Neuronal stem cell (in vitro differentiated cells): ENCODE results near the gene AGK.

Experiments
- DNase-seq: peaks from one replicate; pipeline ENCODE4 v3.0.0-alpha.2; 2013; ENCODE audit warnings: low spot score
- H2AFZ ChIP-seq: one replicate; pipeline ENCODE4 v1.6.1; 2013; ENCODE audit warnings: mild to moderate bottlenecking, low read length, inconsistent platforms
- H2AK5ac ChIP-seq: 2 replicates; pipeline ENCODE4 v1.6.1; 2013; ENCODE audit warnings: low read depth, mild to moderate bottlenecking, inconsistent platforms, low read length, moderate library complexity, mixed read lengths
- H2BK120ac ChIP-seq: 2 replicates; pipeline ENCODE4 v1.6.1; 2013; ENCODE audit warnings: low read depth, mild to moderate bottlenecking, inconsistent platforms, low read length, moderate library complexity, mixed read lengths
- H2BK12ac ChIP-seq: one replicate; pipeline ENCODE4 v1.6.1; 2013; ENCODE audit warnings: low read length, inconsistent platforms
- H2BK15ac ChIP-seq: 2 replicates; pipeline ENCODE4 v1.6.1; 2013; ENCODE audit warnings: mild to moderate bottlenecking, low read length, inconsistent platforms, mixed read lengths
- H2BK5ac ChIP-seq: one replicate; pipeline ENCODE4 v1.6.1; 2013; ENCODE audit warnings: inconsistent platforms, mild to moderate bottlenecking, low read length, moderate library complexity
- H3K14ac ChIP-seq: one replicate; pipeline ENCODE4 v1.6.1; 2013; ENCODE audit warnings: low read length, inconsistent platforms
- H3K18ac ChIP-seq: 2 replicates; pipeline ENCODE4 v1.6.1; 2013; ENCODE audit warnings: low read length, inconsistent platforms
- H3K23ac ChIP-seq: 2 replicates; pipeline ENCODE4 v1.6.1; 2013; ENCODE audit warnings: low read depth, mild to moderate bottlenecking, mixed read lengths, low read length, inconsistent platforms; ENCODE audit not compliant: poor library complexity
- H3K27ac ChIP-seq: replicated peaks from 3 replicates; pipeline ENCODE4 v1.5.1; 2013; ENCODE audit warnings: low read length, inconsistent platforms
- H3K27me3 ChIP-seq, 3 experiments: 2 replicates each; pipeline ENCODE4 v1.6.1; 2013; ENCODE audit warnings: low read length in 3 of 3, mild to moderate bottlenecking in 2 of 3, inconsistent platforms in 1 of 3, low read depth in 1 of 3, mixed read lengths in 1 of 3, moderate library complexity in 1 of 3; ENCODE audit not compliant: control insufficient read depth in 3 of 3, insufficient read depth in 3 of 3
- H3K36me3 ChIP-seq, 2 donors: replicated peaks in 1 of 2; 2 replicates each; pipeline ENCODE4 v1.6.1; 2013; ENCODE audit warnings: low read length in 2 of 2; ENCODE audit not compliant: control insufficient read depth in 2 of 2, insufficient read depth in 2 of 2
- H3K4ac ChIP-seq: 2 replicates; pipeline ENCODE4 v1.6.1; 2013; ENCODE audit warnings: inconsistent platforms, mild to moderate bottlenecking, low read length, moderate library complexity
- H3K4me1 ChIP-seq, 2 donors: 1 replicate in 1 of 2; 2 replicates in 1 of 2; pipeline ENCODE4 v1.6.1; 2013; ENCODE audit warnings: low read length in 2 of 2, low read depth in 1 of 2; ENCODE audit not compliant: control insufficient read depth in 2 of 2, insufficient read depth in 1 of 2
- H3K4me2 ChIP-seq: one replicate; pipeline ENCODE4 v1.6.1; 2013; ENCODE audit warnings: mild to moderate bottlenecking, low read length, inconsistent platforms; ENCODE audit not compliant: insufficient read depth, poor library complexity, severe bottlenecking
- H3K4me3 ChIP-seq, 2 donors: 2 replicates each; pipeline ENCODE4 v1.5.1; 2013; ENCODE audit warnings: low read length in 2 of 2, mild to moderate bottlenecking in 2 of 2, inconsistent platforms in 1 of 2, moderate library complexity in 1 of 2
- H3K79me1 ChIP-seq: one replicate; pipeline ENCODE4 v1.6.1; 2013; ENCODE audit warnings: low read depth, mild to moderate bottlenecking, inconsistent platforms, low read length, moderate library complexity
- H3K9ac ChIP-seq: one replicate; pipeline ENCODE4 v1.6.1; 2013; ENCODE audit warnings: mild to moderate bottlenecking, low read depth, low read length, inconsistent platforms; ENCODE audit not compliant: poor library complexity
- H3K9me3 ChIP-seq, 2 donors: replicated peaks in 1 of 2; 2 replicates each; pipeline versions ENCODE3 to v1.6.1; 2013; ENCODE audit warnings: low read length in 2 of 2, mild to moderate bottlenecking in 2 of 2, inconsistent platforms in 1 of 2, low read depth in 1 of 2, mixed read lengths in 1 of 2, moderate library complexity in 1 of 2; ENCODE audit not compliant: control insufficient read depth in 2 of 2, insufficient read depth in 1 of 2
- H4K8ac ChIP-seq: one replicate; pipeline ENCODE4 v1.6.1; 2013; ENCODE audit warnings: low read depth, mild to moderate bottlenecking, inconsistent platforms, low read length, moderate library complexity
- H4K91ac ChIP-seq: one replicate; pipeline ENCODE4 v1.6.1; 2013; ENCODE audit warnings: low read length, low read depth, mild to moderate bottlenecking, inconsistent platforms; ENCODE audit not compliant: poor library complexity
- WGBS, 2 donors: extraction: QIAGEN DNeasy Blood & Tissue Kit; methylation state at CpG; one replicate each; pipeline ENCODE4 v1.1.7; 2013; ENCODE audit warnings: missing lambda C conversion rate in 2 of 2, mixed read lengths in 1 of 2; ENCODE audit not compliant: insufficient read length in 2 of 2, insufficient replicate concordance in 1 of 2; ENCODE audit errors: extremely low coverage in 2 of 2; 5-methylcytosine and 5-hydroxymethylcytosine counted together

Gene AGK

DNA sequence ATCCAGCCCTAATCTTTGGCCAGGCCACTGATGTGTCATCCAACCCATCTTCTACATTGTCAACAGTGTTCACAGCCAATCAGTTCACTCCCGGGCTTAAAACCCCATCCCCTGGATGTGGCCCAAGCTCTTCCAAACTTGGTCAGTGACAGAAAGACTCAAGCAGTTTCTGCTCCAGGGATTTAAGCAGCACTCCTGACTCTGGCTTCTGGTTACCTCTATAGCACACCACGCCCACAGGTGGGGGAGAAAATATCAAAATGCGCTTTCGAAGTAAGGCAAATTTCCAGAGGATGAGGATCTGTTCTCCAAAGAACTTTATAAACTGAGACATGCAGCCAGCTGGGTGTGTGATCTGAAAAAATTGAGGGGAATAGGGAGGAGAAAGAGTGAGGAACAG, 114.9 kb downstream of the AGK start:
- no peak overlapping the region for H3K4me2 ChIP-seq
- no peak overlapping the region for H3K14ac ChIP-seq
- no CpG with 5 or more reads among the region's 4 CpGs for WGBS, 2 donors
- no peak overlapping the region for H3K27ac ChIP-seq
- H2BK120ac ChIP-seq, result no peak overlapping the region
- no peak overlapping the region for H4K8ac ChIP-seq
- H3K4me3 ChIP-seq, result no peak overlapping the region
- H3K79me1 ChIP-seq, result no peaks in the 10 kb centered on the region
- no peak overlapping the region for H3K23ac ChIP-seq
- no peak overlapping the region for H3K9ac ChIP-seq
- no peak overlapping the region for H2BK5ac ChIP-seq
- H3K18ac ChIP-seq, result no peak overlapping the region
- H3K4me1 ChIP-seq, result no peaks in the 10 kb centered on the region
- no peak overlapping the region for H4K91ac ChIP-seq
- no peak overlapping the region for H2AK5ac ChIP-seq
- no peak overlapping the region for H2AFZ ChIP-seq
- no peak overlapping the region for H3K4ac ChIP-seq
- no peak overlapping the region for H2BK12ac ChIP-seq
- H3K9me3 ChIP-seq, result no peaks in the 10 kb centered on the region
- no peaks in the 10 kb centered on the region for H3K27me3 ChIP-seq
- no peak overlapping the region for H2BK15ac ChIP-seq
- H3K36me3 ChIP-seq, result peaks cover 13 to 70% of the 10 kb centered on the region in 2 donors
- no peak for DNase-seq

DNA sequence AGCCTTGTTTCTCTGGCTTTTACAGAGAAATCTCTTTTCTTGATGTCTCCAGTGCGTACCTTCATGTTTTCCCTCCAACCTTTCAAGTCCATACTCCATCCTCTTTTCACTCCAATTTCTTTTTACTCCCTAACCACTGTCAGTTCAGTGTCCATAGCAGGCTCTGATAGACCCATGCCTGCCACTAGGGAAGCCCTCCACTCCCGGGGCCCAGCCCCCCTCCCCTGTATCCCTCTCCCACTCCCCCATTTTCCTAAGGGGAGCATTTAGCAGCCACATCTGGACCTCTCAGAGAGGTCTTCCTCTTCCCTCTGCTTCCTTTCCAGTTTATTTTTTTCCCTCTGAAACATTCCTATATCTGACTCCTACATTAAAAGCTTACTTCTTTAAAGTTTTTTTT, 117.6 kb downstream of the AGK start:
- H4K8ac ChIP-seq, result no peak overlapping the region
- peaks cover 0 to 2% of the 10 kb centered on the region in 2 donors for H3K4me1 ChIP-seq
- H3K36me3 ChIP-seq, result peaks cover 8 to 66% of the 10 kb centered on the region in 2 donors
- no peak overlapping the region for H2BK120ac ChIP-seq
- no peak overlapping the region for H3K27ac ChIP-seq
- H3K23ac ChIP-seq, result no peak overlapping the region
- no peak overlapping the region for H2BK12ac ChIP-seq
- peaks cover 2 to 10% of the 10 kb centered on the region in 2 donors for H3K9me3 ChIP-seq
- no peak overlapping the region for H3K9ac ChIP-seq
- no peak overlapping the region for H4K91ac ChIP-seq
- no peak overlapping the region for H3K4ac ChIP-seq
- DNase-seq, result no peak
- no peak overlapping the region for H2AK5ac ChIP-seq
- H3K18ac ChIP-seq, result no peak overlapping the region
- H3K4me2 ChIP-seq, result no peak overlapping the region
- no CpG with 5 or more reads among the region's 2 CpGs for WGBS, 2 donors
- no peak overlapping the region for H2AFZ ChIP-seq
- no peak overlapping the region for H2BK15ac ChIP-seq
- no peak overlapping the region for H3K14ac ChIP-seq
- no peaks in the 10 kb centered on the region for H3K79me1 ChIP-seq
- H3K27me3 ChIP-seq, result no peaks in the 10 kb centered on the region
- no peak overlapping the region for H2BK5ac ChIP-seq
- H3K4me3 ChIP-seq, result no peak overlapping the region

DNA sequence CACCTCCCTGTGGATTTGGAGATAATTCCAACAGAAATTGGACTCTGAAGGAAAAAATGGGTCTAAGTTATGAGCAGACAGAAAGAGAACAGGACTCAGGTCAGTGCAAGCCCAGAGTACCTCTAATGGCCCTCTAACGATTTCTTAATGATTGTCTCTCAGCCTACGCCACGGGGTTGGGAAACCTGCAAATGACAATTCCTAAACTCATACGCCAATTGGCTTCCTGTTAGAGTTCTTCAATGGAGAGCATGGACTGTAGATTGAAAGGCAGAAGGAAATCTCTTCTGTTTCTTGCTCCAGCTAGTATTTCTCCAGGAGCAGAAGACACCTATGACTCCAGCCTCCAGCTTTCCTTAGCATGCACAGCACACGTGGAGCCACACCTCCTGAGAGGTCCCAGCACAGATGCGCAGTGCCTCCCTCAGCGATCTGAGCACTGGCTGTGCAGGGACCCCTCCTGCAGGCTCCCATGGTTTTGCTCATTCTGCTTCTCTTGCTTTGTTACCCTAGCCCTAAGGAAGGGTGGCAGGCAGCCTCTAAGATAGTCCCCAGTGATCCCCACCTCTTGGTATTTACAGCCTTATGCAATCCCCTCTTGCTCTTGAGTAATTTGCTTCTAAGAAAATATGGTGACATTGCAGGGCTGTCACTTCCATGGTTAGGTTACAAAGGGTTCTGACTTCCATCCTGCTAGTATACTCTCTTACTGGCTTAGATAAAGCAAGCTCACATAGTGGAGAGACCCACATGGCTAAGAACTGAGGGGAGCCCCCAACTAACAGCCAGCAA, 120.7 kb downstream of the AGK start:
- no peaks in the 10 kb centered on the region for H3K79me1 ChIP-seq
- H3K27me3 ChIP-seq, result no peaks in the 10 kb centered on the region
- H3K23ac ChIP-seq, result no peak overlapping the region
- no peak overlapping the region for H2BK12ac ChIP-seq
- H3K4me3 ChIP-seq, result no peak overlapping the region
- no peak overlapping the region for H2BK5ac ChIP-seq
- H3K4me2 ChIP-seq, result no peak overlapping the region
- no peak overlapping the region for H3K18ac ChIP-seq
- no peak overlapping the region for H2AK5ac ChIP-seq
- H3K9me3 ChIP-seq, result peaks cover 2 to 10% of the 10 kb centered on the region in 2 donors
- H3K4ac ChIP-seq, result no peak overlapping the region
- no peak for DNase-seq
- H2BK120ac ChIP-seq, result no peak overlapping the region
- no peak overlapping the region for H4K91ac ChIP-seq
- H3K4me1 ChIP-seq, result peaks cover 2 to 9% of the 10 kb centered on the region in 2 donors
- no peak overlapping the region for H2BK15ac ChIP-seq
- H3K14ac ChIP-seq, result no peak overlapping the region
- H3K27ac ChIP-seq, result no peak overlapping the region
- no peak overlapping the region for H2AFZ ChIP-seq
- peaks cover 0 to 37% of the 10 kb centered on the region in 2 donors for H3K36me3 ChIP-seq
- no peak overlapping the region for H4K8ac ChIP-seq
- WGBS, 2 donors, result no CpG with 5 or more reads among the region's 7 CpGs
- no peak overlapping the region for H3K9ac ChIP-seq

DNA sequence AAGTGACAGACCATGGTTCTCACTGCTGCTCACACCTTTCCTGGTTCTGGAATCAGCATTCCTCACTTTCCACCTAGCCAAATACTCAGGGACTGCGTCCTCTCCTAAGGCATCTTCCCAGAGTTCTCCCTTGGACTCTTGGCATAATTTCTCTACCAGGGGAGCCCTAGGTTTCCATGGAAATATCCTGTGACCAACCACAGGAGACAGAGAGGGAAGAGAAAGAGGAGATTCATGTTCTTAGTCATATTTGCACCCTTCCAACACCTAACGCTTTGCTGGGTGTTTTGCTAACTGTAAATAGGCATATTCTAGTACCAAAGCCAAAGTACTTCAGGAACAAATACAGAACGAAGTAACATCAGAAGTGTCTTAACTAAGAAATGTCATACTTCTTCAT, 122.1 kb downstream of the AGK start:
- no peak overlapping the region for H3K14ac ChIP-seq
- no peak overlapping the region for H2AFZ ChIP-seq
- WGBS, 2 donors, result no CpG with 5 or more reads among the region's 3 CpGs
- H2BK12ac ChIP-seq, result no peak overlapping the region
- H3K27me3 ChIP-seq, result no peaks in the 10 kb centered on the region
- H3K9me3 ChIP-seq, result peaks cover 2 to 10% of the 10 kb centered on the region in 2 donors
- no peak overlapping the region for H3K4ac ChIP-seq
- no peak overlapping the region for H2BK15ac ChIP-seq
- peaks cover 2 to 9% of the 10 kb centered on the region in 2 donors for H3K4me1 ChIP-seq
- no peak overlapping the region for H2BK5ac ChIP-seq
- H2AK5ac ChIP-seq, result no peak overlapping the region
- H4K91ac ChIP-seq, result no peak overlapping the region
- H3K18ac ChIP-seq, result no peak overlapping the region
- no peak overlapping the region for H3K27ac ChIP-seq
- DNase-seq, result no peak
- H3K36me3 ChIP-seq, result peaks cover 0 to 41% of the 10 kb centered on the region in 2 donors
- no peak overlapping the region for H3K9ac ChIP-seq
- no peak overlapping the region for H3K4me3 ChIP-seq
- H4K8ac ChIP-seq, result no peak overlapping the region
- H2BK120ac ChIP-seq, result no peak overlapping the region
- H3K4me2 ChIP-seq, result no peak overlapping the region
- no peaks in the 10 kb centered on the region for H3K79me1 ChIP-seq
- no peak overlapping the region for H3K23ac ChIP-seq
